Spleen (tissue), 7 donors: ENCODE results near the gene KSR2.

Source experiments
- CTCF ChIP-seq, 11 experiments: fragments of 200-600 bp in 7 of 11; fragments of 450-650 bp in 4 of 11; sonication (generic) in 4 of 11; IDR thresholded peaks in 8 of 11; conservative IDR thresholded peaks in 3 of 11; 1 replicate in 7 of 11; 2 replicates in 4 of 11; pipeline versions ENCODE4 v1.4.0 to v1.8.0; 2016 to 2021; ENCODE audit warnings: antibody characterized with exemption in 11 of 11, inconsistent platforms in 4 of 11, mild to moderate bottlenecking in 1 of 11
- POLR2A ChIP-seq, 3 donors: fragments of 450-650 bp; IDR thresholded peaks; one replicate each; pipeline ENCODE4 v1.5.1; 2017; ENCODE audit warnings: antibody characterized with exemption in 3 of 3, mild to moderate bottlenecking in 1 of 3
- POLR2AphosphoS5 ChIP-seq, 3 donors: sonication (generic); formaldehyde crosslinking; IDR thresholded peaks; one replicate each; pipeline ENCODE4 v1.5.1; 2017; ENCODE audit warnings: antibody characterized with exemption in 3 of 3
- donor health status: DM: no; HTN: no; CAD: no; lungs with moderate emphysema.
- donor health status: DM: no; HTN: no; CAD: no.
- donor health status: DM: no; HTN: no; CAD: no.

GRCh38 chr12:117427211-117427610, 541.6 kb downstream of the KSR2 start:
- TF ChIP-seq CTCF (IDR thresholded peaks at IDR 0.05 in 8 of 11, conservative IDR thresholded peaks at IDR 0.05 in 3 of 11) (no peak), POLR2AphosphoS5 (IDR thresholded peaks at IDR 0.05) (no peak), POLR2A (IDR thresholded peaks at IDR 0.05) (no peak)
